H1 (cell line): ENCODE data around the gene CHMP4A.

Experiments used
- ATF2 ChIP-seq: IDR thresholded peaks from 2 replicates; pipeline ENCODE4 v1.6.1; 2012; ENCODE audit warnings: low read length, inconsistent platforms
- CHD2 ChIP-seq: IDR thresholded peaks from 2 replicates; pipeline ENCODE4 v1.6.1; 2012; ENCODE audit warnings: low read length, improper control_type of control experiment
- CTCF ChIP-seq, 3 experiments: IDR thresholded peaks; 1 replicate in 2 of 3; 2 replicates in 1 of 3; pipeline versions ENCODE4 v1.5.1 to v1.6.1; 2011; ENCODE audit warnings: low read length in 3 of 3, mild to moderate bottlenecking in 3 of 3, inconsistent platforms in 2 of 3, low read depth in 1 of 3, moderate library complexity in 1 of 3; ENCODE audit not compliant: insufficient read depth in 1 of 3; ENCODE audit errors: control extremely low read depth in 1 of 3
- EZH2 ChIP-seq: fragments of 200-600 bp; sonication (generic); IDR thresholded peaks from 2 replicates; pipeline ENCODE4 v1.7.1; 2012; ENCODE audit warnings: low read depth, mild to moderate bottlenecking, moderate library complexity, low read length, inconsistent platforms; ENCODE audit not compliant: severe bottlenecking
- GABPA ChIP-seq: IDR thresholded peaks from 2 replicates; pipeline ENCODE4 v1.6.1; 2011; ENCODE audit warnings: mild to moderate bottlenecking, low read length, moderate library complexity, borderline replicate concordance; ENCODE audit not compliant: insufficient read depth
- HDAC6 ChIP-seq: IDR thresholded peaks from one replicate; pipeline ENCODE4 v1.7.1; 2012; ENCODE audit warnings: low read depth, mild to moderate bottlenecking, inconsistent platforms, low read length, moderate library complexity
- JUN ChIP-seq: IDR thresholded peaks from 2 replicates; pipeline ENCODE4 v1.6.1; 2011; ENCODE audit warnings: low read depth, mild to moderate bottlenecking, improper control_type of control experiment, low read length
- MAFK ChIP-seq: IDR thresholded peaks from 2 replicates; pipeline ENCODE4 v1.6.1; 2012; ENCODE audit warnings: low read depth, mild to moderate bottlenecking, improper control_type of control experiment, low read length
- MAX ChIP-seq: IDR thresholded peaks from 2 replicates; pipeline ENCODE4 v1.6.1; 2012; ENCODE audit warnings: inconsistent platforms
- POLR2A ChIP-seq, 2 experiments: IDR thresholded peaks; 1 replicate in 1 of 2; 2 replicates in 1 of 2; pipeline ENCODE4 v1.6.1; 2011; ENCODE audit warnings: low read depth in 2 of 2, low read length in 2 of 2, mild to moderate bottlenecking in 2 of 2; ENCODE audit errors: control extremely low read depth in 1 of 2
- POLR2AphosphoS5 ChIP-seq: IDR thresholded peaks from 2 replicates; pipeline ENCODE4 v1.6.1; 2011; ENCODE audit warnings: low read depth, low read length
- POU5F1 ChIP-seq: IDR thresholded peaks from 2 replicates; pipeline ENCODE4 v1.6.1; 2011; ENCODE audit warnings: low read depth, mild to moderate bottlenecking, low read length, moderate library complexity
- SIN3A ChIP-seq, 2 experiments: IDR thresholded peaks in 1 of 2; conservative IDR thresholded peaks in 1 of 2; 2 replicates each; pipeline ENCODE4 v1.6.1; 2011 to 2012; ENCODE audit warnings: low read length in 2 of 2, improper control_type of control experiment in 1 of 2, low read depth in 1 of 2, mild to moderate bottlenecking in 1 of 2
- USF2 ChIP-seq: IDR thresholded peaks from 2 replicates; pipeline ENCODE4 v1.6.1; 2011; ENCODE audit warnings: low read length, improper control_type of control experiment

GRCh38 chr14:24261969-24262327, 48.7 kb upstream of the CHMP4A start:
- no peak for TF ChIP-seq POU5F1
- no peak for TF ChIP-seq CTCF (IDR thresholded peaks at IDR 0.05; ENCODE audit: control extremely low read depth in 1 of 3, insufficient read depth in 1 of 3, low read depth in 1 of 3, low read length in 3 of 3)
- TF ChIP-seq MAFK = no peak
- no peak for TF ChIP-seq EZH2
- TF ChIP-seq POLR2AphosphoS5 = no peak
- no peak for TF ChIP-seq ATF2
- no peak for TF ChIP-seq HDAC6
- no peak for TF ChIP-seq CHD2
- TF ChIP-seq USF2 = no peak
- no peak for TF ChIP-seq GABPA
- no peak for TF ChIP-seq POLR2A (IDR thresholded peaks at IDR 0.05; ENCODE audit: control extremely low read depth in 1 of 2, low read depth in 2 of 2, low read length in 2 of 2)
- TF ChIP-seq JUN = no peak
- TF ChIP-seq MAX = no peak
- no peak for TF ChIP-seq SIN3A (conservative IDR thresholded peaks at IDR 0.05 in 1 of 2, IDR thresholded peaks at IDR 0.05 in 1 of 2; ENCODE audit: low read depth in 1 of 2, low read length in 2 of 2)
